Skeletal muscle tissue (tissue), 4 donors: ENCODE data around the gene LENG1. TPM values are rescaled to one million over a fixed set of nuclear protein-coding genes. Genes with fewer than 3 reads are reported as not detected.
A peak's percentile ranks its signal among the peaks of the same experiment; 100 is the strongest.
"Not testable (repeated sequence)": the region's sequence is repeated elsewhere in the genome, so short reads cannot be mapped to it uniquely, and the experiment has no call there.

Experiments used
- H3K27ac ChIP-seq: one replicate; pipeline ENCODE4 v1.7.0; 2013; ENCODE audit warnings: mild to moderate bottlenecking, low read depth, low read length, inconsistent platforms
- H3K27me3 ChIP-seq, 3 donors: one replicate each; pipeline ENCODE4 v1.7.0; 2013; ENCODE audit warnings: low read length in 3 of 3; ENCODE audit not compliant: control insufficient read depth in 3 of 3, insufficient read depth in 3 of 3
- H3K36me3 ChIP-seq, 3 donors: one replicate each; pipeline ENCODE4 v1.7.0; 2013; ENCODE audit warnings: low read length in 3 of 3; ENCODE audit not compliant: control insufficient read depth in 3 of 3, insufficient read depth in 3 of 3
- H3K4me1 ChIP-seq, 3 donors: one replicate each; pipeline ENCODE4 v1.7.0; 2013; ENCODE audit warnings: low read length in 3 of 3, mild to moderate bottlenecking in 3 of 3; ENCODE audit not compliant: control insufficient read depth in 3 of 3, insufficient read depth in 3 of 3
- H3K4me3 ChIP-seq, 3 donors: one replicate each; pipeline ENCODE4 v1.7.0; 2013; ENCODE audit warnings: low read length in 3 of 3
- H3K9ac ChIP-seq, 3 donors: one replicate each; pipeline ENCODE4 v1.7.0; 2013; ENCODE audit warnings: low read length in 3 of 3, mild to moderate bottlenecking in 3 of 3, moderate library complexity in 2 of 3, low read depth in 1 of 3
- H3K9me3 ChIP-seq, 3 donors: one replicate each; pipeline ENCODE4 v1.7.0; 2013; ENCODE audit warnings: low read length in 3 of 3; ENCODE audit not compliant: control insufficient read depth in 3 of 3
- total RNA-seq: library from RNA; depleted of rRNA; stranded (reverse); fragments of >200 nt; gene quantifications from one replicate; pipeline ENCODE4 v1.2.3, GENCODE V29; 2014
- donor health status: Osteomylitis.

Gene LENG1
- total RNA-seq, 1 donor from 2014 or later: 7.8 TPM

DNA sequence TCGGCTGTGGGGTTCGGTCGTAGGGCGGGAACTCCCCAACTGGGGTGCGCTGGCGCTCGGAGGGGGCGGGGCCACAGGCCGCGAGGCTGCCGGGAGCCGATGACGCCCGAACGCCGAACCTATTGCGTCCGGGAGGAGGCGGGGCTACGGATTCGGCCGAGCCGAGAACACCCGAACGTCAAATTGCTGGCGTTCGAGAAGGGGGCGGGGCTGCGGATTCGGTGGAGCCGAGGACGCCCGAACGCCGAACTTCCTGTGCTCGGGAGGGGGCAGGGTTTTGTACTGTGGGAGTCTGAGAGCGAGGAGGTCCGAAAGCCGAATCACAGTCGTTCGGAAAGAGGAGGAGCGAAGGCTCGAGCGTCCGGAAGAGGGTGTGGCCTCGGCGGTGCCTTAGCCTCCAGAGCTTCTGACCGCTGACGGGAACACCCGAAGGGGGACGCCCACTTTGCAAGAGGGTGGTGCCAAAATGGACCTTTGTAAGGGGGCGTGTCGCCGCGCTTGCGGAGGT, 31.0 kb upstream of the LENG1 start:
- peak overlapping the region; percentile 88 to 95 (median 93) for H3K4me3 ChIP-seq
- H3K36me3 ChIP-seq: peaks cover 10 to 22% (median 13%) of the 10 kb centered on the region in 3 donors

DNA sequence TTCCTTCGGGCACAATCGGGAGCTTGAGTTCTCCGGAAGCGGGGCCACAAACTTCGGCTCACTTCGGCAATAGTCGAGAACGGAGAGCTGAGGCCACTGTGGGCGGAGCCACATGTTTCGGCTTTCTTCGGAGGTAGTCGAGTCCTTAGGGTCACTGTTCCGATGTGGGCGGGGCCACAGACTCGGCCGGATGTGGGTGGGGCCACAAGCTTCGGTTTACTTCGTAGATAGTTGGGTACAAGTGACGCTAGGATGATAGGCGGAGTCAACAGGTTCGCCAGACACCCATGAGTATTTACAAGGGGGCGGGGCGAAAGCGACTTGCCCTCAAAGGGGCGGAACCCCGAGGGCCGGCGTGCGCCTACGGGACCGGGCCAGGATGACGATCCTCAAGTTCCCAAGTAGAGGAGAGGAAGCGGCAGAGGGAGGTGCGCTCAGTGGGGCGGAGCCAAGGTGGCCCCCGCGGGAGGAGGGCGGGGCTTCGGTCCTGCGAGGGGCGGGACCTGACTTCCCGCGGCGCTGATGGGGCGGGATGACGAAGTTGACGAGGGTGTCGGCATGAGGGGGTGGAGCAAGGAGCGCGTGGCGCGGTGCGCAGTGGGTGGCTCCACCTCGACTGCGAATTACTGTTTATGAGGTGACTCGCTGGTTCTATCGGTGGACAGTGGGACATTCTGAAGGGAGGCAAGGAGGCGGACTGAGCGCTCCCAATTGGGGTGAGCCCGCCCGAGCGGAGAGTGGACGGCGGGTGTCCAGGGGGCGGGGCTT, 30.4 kb upstream of the LENG1 start:
- H3K9ac ChIP-seq: peak overlapping the region; percentile 93 to 97 (median 97)
- no peaks in the 10 kb centered on the region for H3K9me3 ChIP-seq
- no peaks in the 10 kb centered on the region for H3K27me3 ChIP-seq
- peak overlapping the region; percentile 85 to 95 (median 93) for H3K4me3 ChIP-seq
- peaks cover 16 to 24% (median 18%) of the 10 kb centered on the region in 3 donors for H3K4me1 ChIP-seq
- H3K27ac ChIP-seq: peak overlapping the region; percentile 100
- H3K36me3 ChIP-seq: peaks cover 10 to 18% (median 13%) of the 10 kb centered on the region in 3 donors

More for the DNA sequence above, 31.0 kb upstream of the LENG1 start:
- Histone ChIP-seq H3K9me3 (no peaks in the 10 kb centered on the region), H3K27ac (peak overlapping the region; percentile 100), H3K9ac (peak overlapping the region; percentile 93 to 97 (median 97)), H3K4me1 (peaks cover 16 to 24% (median 18%) of the 10 kb centered on the region in 3 donors), H3K27me3 (no peaks in the 10 kb centered on the region)

DNA sequence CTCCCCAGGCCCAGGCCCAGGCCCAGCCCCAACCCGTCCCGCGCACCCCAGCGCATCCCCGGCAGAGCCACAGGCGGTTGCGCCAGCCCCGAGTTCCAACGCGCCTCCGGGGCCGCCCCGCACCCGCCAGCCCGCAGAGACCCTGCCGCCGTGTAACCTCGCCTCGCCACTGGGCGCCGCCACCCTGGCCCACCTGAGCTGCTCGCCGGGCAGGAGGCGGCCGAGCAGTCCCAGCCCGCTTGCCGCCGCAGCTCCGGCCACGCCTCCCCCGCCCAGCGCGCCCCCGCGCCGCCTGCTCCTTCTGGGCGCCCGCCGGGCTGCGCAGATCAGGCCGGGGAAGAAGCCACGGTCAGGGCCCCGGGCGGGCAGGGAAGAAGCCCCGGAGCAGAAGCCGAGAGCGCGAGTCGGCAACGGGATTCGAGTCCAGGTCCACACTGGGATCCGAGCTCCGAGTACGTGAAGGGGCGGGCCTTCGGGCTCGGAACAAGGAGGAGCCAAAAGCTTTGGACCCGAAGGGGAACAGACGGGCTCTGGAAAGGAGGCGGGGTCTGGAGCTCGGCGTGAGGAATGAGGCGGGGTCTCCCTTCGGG, 29.7 kb upstream of the LENG1 start, which contains the start of gene MBOAT7:
MBOAT7 (minus strand) TSS at position 436 of the 590 bp plus-strand sequence. CDS start 1,072 bp downstream, outside the sequence.
- H3K4me1 ChIP-seq: peaks cover 16 to 24% (median 18%) of the 10 kb centered on the region in 3 donors
- H3K9ac ChIP-seq: peak within 1 kb of the TSS; percentile 93 to 97 (median 97)
- peak within 1 kb of the TSS; percentile 100 for H3K27ac ChIP-seq
- H3K27me3 ChIP-seq: no peaks in the 10 kb centered on the region
- no peaks in the 10 kb centered on the region for H3K9me3 ChIP-seq
- peak within 1 kb of the TSS; percentile 85 to 95 (median 93) for H3K4me3 ChIP-seq
- H3K36me3 ChIP-seq: peaks cover 10 to 18% (median 13%) of the 10 kb centered on the region in 3 donors

DNA sequence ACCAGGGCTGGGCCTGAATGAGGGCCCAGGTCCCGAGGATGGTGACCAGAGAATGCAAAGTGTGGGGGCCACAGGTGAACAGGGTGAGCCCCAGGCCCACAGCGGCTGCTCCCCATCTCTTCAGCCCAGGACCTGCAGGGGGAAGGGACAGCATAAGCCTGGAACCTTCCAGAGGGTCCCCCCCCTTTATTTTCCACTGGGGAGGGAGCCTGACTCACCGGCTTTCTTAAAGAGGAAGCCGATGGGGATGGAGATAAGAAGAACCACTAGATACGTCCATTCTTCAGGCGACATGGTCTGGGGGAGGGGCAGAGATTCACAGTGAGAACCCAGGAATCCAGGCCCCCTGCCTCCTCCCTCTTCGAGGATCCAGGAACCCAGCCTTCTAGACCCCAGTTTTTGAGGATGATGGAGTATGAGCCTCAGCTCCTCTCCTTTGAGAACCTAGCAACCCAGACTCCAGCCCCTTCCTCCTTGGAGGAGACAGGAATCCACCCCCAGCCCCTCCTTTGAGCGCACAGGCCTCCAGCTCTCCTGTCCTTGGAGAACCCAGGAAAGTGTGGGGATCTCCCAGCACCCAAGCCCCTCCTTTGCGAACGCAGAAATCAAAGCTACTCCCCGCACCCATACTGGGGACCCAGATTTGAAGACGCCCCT, 28.8 kb upstream of the LENG1 start:
- H3K27me3 ChIP-seq: no peaks in the 10 kb centered on the region
- H3K9ac ChIP-seq: peak overlapping the region; percentile 82 to 97 (median 93)
- peak overlapping the region; percentile 60 to 95 (median 93) for H3K4me3 ChIP-seq
- no peaks in the 10 kb centered on the region for H3K9me3 ChIP-seq
- H3K4me1 ChIP-seq: peaks cover 16 to 24% (median 18%) of the 10 kb centered on the region in 3 donors
- H3K36me3 ChIP-seq: peaks cover 9 to 15% (median 11%) of the 10 kb centered on the region in 3 donors
- H3K27ac ChIP-seq: peak overlapping the region; percentile 100

DNA sequence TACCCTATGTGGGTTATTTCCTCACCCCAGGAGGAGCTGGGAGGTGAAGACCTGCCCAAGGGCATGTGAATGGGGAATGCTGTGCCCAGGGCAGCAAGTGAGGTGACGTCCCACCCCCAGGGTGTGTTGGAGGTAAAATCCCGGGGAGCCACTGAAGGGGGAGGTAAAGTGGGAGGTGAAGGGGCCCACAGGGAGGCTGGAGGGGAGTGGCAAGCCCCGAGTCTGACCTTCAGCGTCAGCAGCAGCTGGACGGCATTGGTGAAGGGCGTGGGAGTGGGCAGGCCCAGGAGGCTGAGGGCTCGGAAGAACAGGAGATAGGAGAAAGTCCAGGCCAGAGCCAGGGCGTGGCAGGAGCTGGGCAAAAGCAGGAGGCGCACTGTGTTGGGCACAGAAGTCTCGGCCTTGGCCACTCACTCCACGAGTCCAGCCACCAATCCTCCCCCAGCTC, 27.4 kb upstream of the LENG1 start:
- Histone ChIP-seq H3K4me3 (no peak overlapping the region), H3K27me3 (no peaks in the 10 kb centered on the region), H3K36me3 (peaks cover 0 to 10% (median 4%) of the 10 kb centered on the region in 3 donors), H3K9ac (peak overlapping the region in 1 of 3 donors; percentile 19), H3K27ac (no peak overlapping the region), H3K4me1 (peaks cover 13 to 20% (median 15%) of the 10 kb centered on the region in 3 donors), H3K9me3 (no peaks in the 10 kb centered on the region)

DNA sequence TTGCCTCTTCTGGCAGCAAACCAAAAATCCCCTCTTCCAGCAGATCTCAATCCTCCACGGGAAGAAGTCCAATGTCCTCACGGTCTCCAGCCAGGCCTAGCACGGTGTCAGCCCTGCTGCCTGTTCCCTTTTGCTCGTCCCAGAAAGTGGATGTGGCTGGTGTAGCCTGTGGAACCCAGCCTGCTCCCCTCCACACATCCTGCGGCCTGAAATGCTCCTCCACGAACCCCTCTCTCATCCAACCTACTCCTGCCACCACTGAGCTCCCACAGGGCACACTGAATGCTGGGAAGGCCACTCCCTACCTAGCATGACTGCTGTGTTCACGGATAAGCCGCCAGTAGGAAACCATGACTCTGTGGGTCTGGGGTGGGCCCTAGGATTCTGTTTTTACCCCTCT, 26.8 kb upstream of the LENG1 start:
- Histone ChIP-seq H3K9me3 (no peaks in the 10 kb centered on the region), H3K27ac (no peak overlapping the region), H3K4me1 (peaks cover 7 to 14% (median 9%) of the 10 kb centered on the region in 3 donors), H3K9ac (no peak overlapping the region), H3K4me3 (no peak overlapping the region), H3K27me3 (no peaks in the 10 kb centered on the region), H3K36me3 (peaks cover 0 to 8% (median 3%) of the 10 kb centered on the region in 3 donors)

DNA sequence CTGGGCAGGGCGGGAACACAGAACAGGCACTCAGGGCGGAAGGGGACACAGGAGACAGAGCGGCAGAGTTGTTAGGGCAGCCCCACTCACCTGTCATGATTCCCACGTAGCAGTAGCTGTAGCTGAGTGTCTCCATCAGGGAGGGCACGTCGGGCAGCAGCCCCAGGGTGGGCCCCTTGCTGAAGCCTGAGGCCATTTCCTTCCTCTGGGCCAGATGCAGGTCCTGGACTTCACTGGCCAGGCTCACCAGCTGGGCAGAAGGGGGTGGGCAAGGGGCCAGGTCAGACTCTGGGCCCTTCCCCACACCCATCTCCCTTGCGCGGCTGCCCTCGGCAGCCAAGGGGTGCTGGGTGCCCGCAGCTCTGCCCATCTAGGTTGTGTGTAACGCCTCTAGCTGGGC, 23.9 kb upstream of the LENG1 start:
- peaks cover 0 to 8% (median 3%) of the 10 kb centered on the region in 3 donors for H3K36me3 ChIP-seq
- no peak overlapping the region for H3K4me3 ChIP-seq

DNA sequence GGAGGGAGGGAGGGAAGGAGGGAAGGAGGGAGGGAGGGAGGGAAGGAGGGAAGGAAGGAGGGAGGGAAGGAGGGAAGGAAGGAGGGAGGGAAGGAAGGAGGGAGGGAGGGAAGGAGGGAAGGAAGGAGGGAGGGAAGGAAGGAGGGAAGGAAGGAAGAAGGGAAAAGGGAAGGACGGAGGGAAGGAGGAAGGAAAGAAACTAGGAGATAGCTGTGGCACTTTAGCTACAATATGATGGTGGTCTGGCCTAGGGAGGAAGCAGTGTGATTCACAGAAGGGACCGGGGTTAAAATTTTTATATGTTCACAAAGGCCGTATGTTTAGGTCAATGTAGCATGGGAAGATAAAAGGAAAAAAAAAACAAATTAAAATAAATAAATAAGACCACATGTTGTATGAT, 22.4 kb upstream of the LENG1 start:
- H3K4me1 ChIP-seq, H3K4me3 ChIP-seq, H3K9ac ChIP-seq, H3K36me3 ChIP-seq, H3K9me3 ChIP-seq, H3K27me3 ChIP-seq, H3K27ac ChIP-seq: not testable (repeated sequence)

More for the DNA sequence above, 23.9 kb upstream of the LENG1 start:
- Histone ChIP-seq H3K27ac (no peak overlapping the region), H3K9me3 (no peaks in the 10 kb centered on the region), H3K9ac (no peak overlapping the region), H3K4me1 (peaks cover 2 to 5% (median 4%) of the 10 kb centered on the region in 3 donors), H3K27me3 (no peaks in the 10 kb centered on the region)

DNA sequence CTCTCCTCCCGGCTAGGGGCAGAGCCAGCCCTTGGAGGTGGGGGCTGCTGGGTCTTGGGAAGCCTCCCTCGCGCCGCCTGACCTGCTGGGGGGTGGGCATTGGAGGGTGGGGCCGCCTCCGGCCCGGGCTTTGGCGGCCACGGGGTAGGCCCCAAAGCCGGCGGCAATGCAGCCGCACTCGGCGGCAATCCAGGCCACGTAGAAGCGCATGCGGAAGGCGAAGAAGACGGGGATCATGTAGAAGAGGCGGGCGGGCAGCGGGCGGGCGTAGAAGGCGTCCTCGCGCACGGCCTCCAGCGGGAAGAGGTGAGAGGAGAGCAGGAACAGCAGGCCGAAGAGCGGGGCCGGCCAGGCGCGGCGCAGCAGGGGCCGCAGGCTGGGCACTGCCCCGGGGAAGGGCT, 21.2 kb upstream of the LENG1 start:
- Histone ChIP-seq H3K36me3 (peaks cover 0 to 5% (median 3%) of the 10 kb centered on the region in 3 donors), H3K9ac (no peak overlapping the region), H3K4me3 (no peak overlapping the region), H3K27me3 (no peaks in the 10 kb centered on the region), H3K9me3 (no peaks in the 10 kb centered on the region), H3K27ac (no peak overlapping the region), H3K4me1 (no peaks in the 10 kb centered on the region)
